ENCODE data around the gene MXRA7.
A peak's percentile ranks its signal among the peaks of the same experiment; 100 is the strongest.

MXRA7 gene

GRCh38 chr17:76737082-76737675 is 26.4 kb upstream of the MXRA7 start, which contains the start of gene SRSF2:
Gene SRSF2, minus strand, starts transcription at chr17:76737331. Its CDS starts 171 bp downstream, at chr17:76737160.
- peaks cover 30 to 43% (median 39%) of the 10 kb centered on the region in 3 donors for H3K36me3 ChIP-seq

DNA sequence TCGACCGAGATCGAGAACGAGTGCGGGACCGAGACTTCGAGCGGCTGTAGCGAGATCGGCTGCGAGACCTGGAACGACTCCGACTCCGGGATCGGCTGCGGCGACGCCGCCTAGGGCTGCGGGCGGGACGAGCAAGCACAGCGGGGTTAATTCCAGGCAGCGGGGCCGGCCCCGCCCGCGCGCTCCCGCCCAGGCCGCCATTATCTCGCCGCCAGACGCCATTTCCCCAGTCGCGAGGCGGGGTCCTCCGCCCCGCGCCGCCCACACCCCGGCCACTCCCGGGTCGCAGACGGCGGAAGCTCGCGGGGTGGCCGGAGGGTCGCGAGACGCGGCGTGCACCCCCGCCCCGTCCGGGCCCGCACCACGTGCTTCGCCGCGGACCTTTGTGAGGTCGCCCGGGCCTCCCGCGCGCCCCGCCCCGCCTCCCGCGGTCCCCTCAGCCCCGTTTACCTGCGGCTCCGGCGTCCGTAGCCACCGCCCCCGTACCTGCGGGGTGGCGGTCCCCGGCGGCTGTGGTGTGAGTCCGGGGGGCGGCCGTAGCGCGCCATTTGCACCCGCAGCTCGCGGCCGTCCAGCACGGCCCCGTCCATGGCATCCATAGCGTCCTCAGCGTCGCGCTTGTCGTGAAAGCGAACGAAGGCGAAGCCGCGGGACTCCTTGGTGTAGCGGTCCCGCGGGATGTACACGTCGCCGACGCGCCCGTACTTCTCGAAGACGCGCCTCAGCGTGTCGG is 25.8 kb upstream of the MXRA7 start:
- H3K27me3 ChIP-seq = no peaks in the 10 kb centered on the region
- peak in 1 of 2 experiments; percentile 15 for TF ChIP-seq CTCF (IDR thresholded peaks at IDR 0.05)
- H3K4me3 ChIP-seq = peak overlapping the region; percentile 89 to 99
- H3K27ac ChIP-seq = peak overlapping the region; percentile 97 to 100
- H3K36me3 ChIP-seq = peaks cover 34 to 48% (median 44%) of the 10 kb centered on the region in 3 donors
- intact Hi-C loops (cut with DNase I; ENCODE audit: low total_unique reads) = loop anchor here (10.0 kb wide), 1 partner anchor 1222 kb away; the partner anchor contains the start of genes CASKIN2 and TSEN54
- H3K4me1 ChIP-seq = peaks cover 0 to 71% (median 52%) of the 10 kb centered on the region in 4 donors
- peak; percentile 61 to 87 for DNase-seq
- H3K9me3 ChIP-seq = no peaks in the 10 kb centered on the region

More at GRCh38 chr17:76737082-76737675, 26.4 kb upstream of the MXRA7 start, which contains the start of gene SRSF2:
- intact Hi-C loops (cut with DNase I; ENCODE audit: low total_unique reads) = loop anchor here (10.0 kb wide), 1 partner anchor 1222 kb away; the partner anchor contains the start of genes CASKIN2 and TSEN54
- Histone ChIP-seq H3K4me1 (peaks cover 0 to 64% (median 50%) of the 10 kb centered on the region in 4 donors), H3K27ac (peak within 1 kb of the TSS; percentile 97 to 100), H3K9me3 (no peaks in the 10 kb centered on the region), H3K27me3 (no peaks in the 10 kb centered on the region), H3K4me3 (peak within 1 kb of the TSS; percentile 89 to 99)
- DNase-seq = peak; percentile 97 to 99
- peak in 1 of 2 experiments; percentile 11 for TF ChIP-seq CTCF (IDR thresholded peaks at IDR 0.05)

DNA sequence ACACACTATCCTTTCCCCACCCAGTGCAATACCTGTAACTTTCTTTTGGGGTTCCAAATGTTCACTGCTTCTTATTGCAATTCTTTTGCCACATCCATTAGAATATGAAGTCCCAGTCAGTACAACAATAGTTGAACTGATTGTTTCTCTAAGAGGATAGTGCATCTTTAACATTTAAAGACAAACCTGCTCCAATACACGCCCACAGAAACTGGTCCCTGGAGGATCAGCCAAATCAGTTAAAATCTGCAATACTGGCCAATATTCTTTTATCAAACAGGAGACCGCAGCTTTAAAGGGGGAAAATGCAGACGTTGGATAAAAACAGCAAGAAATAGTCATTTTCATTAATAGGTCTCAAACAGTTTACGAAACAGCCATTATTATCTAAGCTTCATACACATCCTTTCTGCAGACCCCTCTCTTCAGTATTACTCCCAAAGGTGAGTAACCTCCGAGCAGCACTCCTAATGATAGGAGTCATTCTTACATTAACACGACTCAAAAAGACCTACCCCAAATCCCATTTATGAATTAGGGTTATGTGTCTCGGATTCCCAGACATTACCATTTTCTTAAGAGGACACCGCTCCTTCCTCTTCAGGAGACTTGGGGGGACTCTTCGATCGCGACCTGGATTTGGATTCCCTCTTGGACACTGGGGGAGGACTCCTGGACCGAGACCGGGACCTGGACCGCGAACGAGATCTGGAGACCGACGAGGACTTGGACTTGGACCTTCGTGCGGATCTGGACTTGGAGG is 25.0 kb upstream of the MXRA7 start:
- no peak for DNase-seq
- H3K4me3 ChIP-seq = peak overlapping the region; percentile 89 to 99
- intact Hi-C loops (cut with DNase I; ENCODE audit: low total_unique reads) = loop anchor here (10.0 kb wide), 1 partner anchor 1221 kb away; the partner anchor contains the start of genes CASKIN2 and TSEN54
- TF ChIP-seq CTCF (IDR thresholded peaks at IDR 0.05) = no peak
- peaks cover 0 to 73% (median 50%) of the 10 kb centered on the region in 4 donors for H3K4me1 ChIP-seq
- no peaks in the 10 kb centered on the region for H3K27me3 ChIP-seq
- H3K36me3 ChIP-seq = peaks cover 41 to 55% (median 51%) of the 10 kb centered on the region in 3 donors
- no peaks in the 10 kb centered on the region for H3K9me3 ChIP-seq
- peak overlapping the region; percentile 97 to 100 for H3K27ac ChIP-seq

DNA sequence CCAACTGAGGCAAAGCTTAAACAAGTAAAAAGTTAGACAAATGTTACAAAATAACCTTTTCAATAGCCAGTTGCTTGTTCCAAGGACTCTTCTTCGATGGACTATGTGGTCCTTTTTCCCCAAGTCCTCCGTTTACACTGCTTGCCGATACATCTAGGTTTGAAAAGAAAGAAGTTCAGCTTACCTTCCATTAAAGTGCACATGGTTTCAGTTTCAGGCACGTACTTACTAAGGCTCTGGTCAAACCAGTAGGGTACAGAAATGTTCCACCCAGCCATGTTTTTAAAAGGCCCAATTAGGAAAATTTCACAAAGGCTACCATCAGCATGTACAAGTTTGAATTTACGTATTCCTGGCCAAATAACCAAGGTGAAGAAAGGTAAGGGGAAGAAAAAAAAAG is 24.2 kb upstream of the MXRA7 start:
- TF ChIP-seq CTCF (IDR thresholded peaks at IDR 0.05) = no peak

More for the DNA sequence above, 24.2 kb upstream of the MXRA7 start:
- no peaks in the 10 kb centered on the region for H3K9me3 ChIP-seq
- peaks cover 44 to 62% (median 51%) of the 10 kb centered on the region in 3 donors for H3K36me3 ChIP-seq
- no peaks in the 10 kb centered on the region for H3K27me3 ChIP-seq
- intact Hi-C loops (cut with DNase I; ENCODE audit: low total_unique reads) = loop anchor here (10.0 kb wide), 1 partner anchor 1220 kb away; the partner anchor contains the start of genes CASKIN2 and TSEN54
- H3K4me3 ChIP-seq = peak overlapping the region; percentile 89 to 99
- peaks cover 0 to 72% (median 49%) of the 10 kb centered on the region in 4 donors for H3K4me1 ChIP-seq
- peak overlapping the region; percentile 97 to 100 for H3K27ac ChIP-seq
- DNase-seq = no peak

All from tibial artery (tissue), 4 donors.